ENCODE results near the gene TSC22D2.

DNA sequence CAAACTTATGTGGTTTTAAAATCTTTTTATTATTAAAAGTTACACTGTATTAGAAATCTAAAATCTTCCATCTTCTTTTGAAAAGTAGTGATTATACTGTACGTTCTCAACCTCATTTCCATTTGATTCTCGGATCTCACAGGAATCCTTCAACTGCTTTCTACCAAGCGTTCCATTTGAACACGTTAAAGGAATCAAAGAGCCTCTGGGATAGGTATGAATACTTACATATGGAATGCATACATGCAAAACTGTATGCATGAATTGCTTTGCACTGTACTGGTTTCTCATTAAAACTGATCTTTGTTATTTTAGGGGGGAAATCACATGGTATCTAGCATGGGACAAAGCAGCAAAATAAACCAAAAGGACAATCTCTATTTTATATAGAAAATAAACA lies 14.8 kb downstream of the TSC22D2 start:
- TF ChIP-seq EGR1 (IDR thresholded peaks at IDR 0.05) = no peak
- TF ChIP-seq, protein P1, sequence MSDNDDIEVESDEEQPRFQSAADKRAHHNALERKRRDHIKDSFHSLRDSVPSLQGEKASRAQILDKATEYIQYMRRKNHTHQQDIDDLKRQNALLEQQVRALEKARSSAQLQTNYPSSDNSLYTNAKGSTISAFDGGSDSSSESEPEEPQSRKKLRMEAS (IDR thresholded peaks at IDR 0.05) = no peak
